ENCODE results near the gene GORASP1.

GORASP1 gene

DNA sequence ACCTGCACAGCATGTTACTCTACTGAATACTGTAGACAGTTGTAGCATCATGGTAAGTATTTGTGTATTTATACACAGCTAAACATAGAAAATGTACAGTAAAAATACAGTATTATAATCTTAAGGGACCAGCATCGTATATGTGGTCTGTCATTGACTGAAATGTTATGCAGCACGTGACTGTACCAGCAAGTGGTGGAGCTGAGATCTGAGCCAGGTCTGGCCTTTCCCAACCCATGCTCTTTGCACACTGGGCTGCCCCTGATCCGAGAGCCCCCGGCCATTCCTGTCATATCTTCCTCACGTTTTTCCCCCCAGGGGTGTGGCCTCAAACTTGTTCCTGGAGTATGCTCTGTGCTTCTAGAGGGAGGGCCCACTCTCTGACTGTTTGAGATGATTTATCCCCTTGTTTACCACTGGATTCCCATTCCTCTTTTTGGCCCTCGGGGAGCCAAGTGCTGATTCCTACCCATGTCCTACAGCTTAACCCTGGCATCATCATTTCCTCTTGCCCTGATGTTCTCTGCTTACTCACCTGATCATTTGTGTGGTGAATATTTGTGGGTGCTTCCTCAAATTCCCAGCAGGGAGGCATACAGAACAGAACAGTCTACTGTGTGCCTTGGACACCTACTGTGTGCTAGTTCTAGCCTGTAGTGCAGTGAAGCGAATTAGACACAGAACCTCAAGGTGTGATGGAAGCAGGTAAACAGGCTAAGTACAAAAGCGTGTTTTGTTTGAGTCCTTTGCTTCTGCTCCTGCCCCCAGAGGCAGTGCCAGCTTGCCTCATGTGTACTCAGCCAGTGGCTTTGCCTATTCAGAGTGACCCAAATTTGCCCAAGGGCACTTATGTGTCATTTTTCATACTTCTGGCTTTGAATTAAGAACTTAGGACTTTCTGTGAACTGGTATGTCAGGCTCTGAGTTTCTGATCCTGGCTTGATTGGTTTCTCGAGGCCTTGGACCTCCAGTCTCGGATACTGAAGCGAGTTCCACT is 25.0 kb upstream of the GORASP1 start:
- Histone ChIP-seq H3K4me2 (ENCODE audit: low read length, poor library complexity, severe bottlenecking) (no peak overlapping the region), H3K79me1 (replicated peaks; ENCODE audit: low read length, poor library complexity, severe bottlenecking) (peaks cover 2% of the 10 kb centered on the region), H3K9me3 (ENCODE audit: control insufficient read depth, low read length) (no peaks in the 10 kb centered on the region), H4K91ac (ENCODE audit: low read length) (no peak overlapping the region), H2BK5ac (ENCODE audit: low read depth, low read length, poor library complexity, severe bottlenecking) (no peak overlapping the region), H2AFZ (ENCODE audit: low read depth, low read length) (no peak overlapping the region), H3K27ac (ENCODE audit: low read length, poor library complexity, severe bottlenecking) (no peak overlapping the region), H2BK120ac (ENCODE audit: low read depth, low read length) (no peak overlapping the region), H3K23ac (ENCODE audit: low read length in 2 of 2) (no peak overlapping the region), H3K36me3 (ENCODE audit: control insufficient read depth in 1 of 2, insufficient read depth in 2 of 2, low read depth in 1 of 2, low read length in 2 of 2) (peaks cover 25 to 44% of the 10 kb centered on the region in 2 experiments), H3K4me3 (ENCODE audit: insufficient read depth in 1 of 2, low read depth in 1 of 2, low read length in 2 of 2) (no peak overlapping the region), H3K4me1 (ENCODE audit: control insufficient read depth, insufficient read depth, low read depth, low read length) (peaks cover 2% of the 10 kb centered on the region), H2BK12ac (ENCODE audit: low read length in 2 of 2) (no peak overlapping the region), H2AK5ac (ENCODE audit: low read length, severe bottlenecking) (no peak overlapping the region), H3K18ac (ENCODE audit: low read depth in 1 of 2, low read length in 2 of 2) (no peak overlapping the region), H3K9ac (ENCODE audit: low read length) (no peak overlapping the region), H3K27me3 (ENCODE audit: control insufficient read depth in 1 of 2, insufficient read depth in 1 of 2, low read length in 2 of 2) (no peaks in the 10 kb centered on the region), H3K4ac (ENCODE audit: low read depth in 1 of 2, low read length in 2 of 2) (no peak overlapping the region), H2BK15ac (ENCODE audit: low read depth, poor library complexity, severe bottlenecking) (no peak overlapping the region), H4K8ac (ENCODE audit: low read length) (no peak overlapping the region), H3K14ac (ENCODE audit: low read length in 2 of 2) (no peak overlapping the region)
- 91% methylated on average over 10 of the region's 11 CpGs for WGBS
- no peak for DNase-seq

DNA sequence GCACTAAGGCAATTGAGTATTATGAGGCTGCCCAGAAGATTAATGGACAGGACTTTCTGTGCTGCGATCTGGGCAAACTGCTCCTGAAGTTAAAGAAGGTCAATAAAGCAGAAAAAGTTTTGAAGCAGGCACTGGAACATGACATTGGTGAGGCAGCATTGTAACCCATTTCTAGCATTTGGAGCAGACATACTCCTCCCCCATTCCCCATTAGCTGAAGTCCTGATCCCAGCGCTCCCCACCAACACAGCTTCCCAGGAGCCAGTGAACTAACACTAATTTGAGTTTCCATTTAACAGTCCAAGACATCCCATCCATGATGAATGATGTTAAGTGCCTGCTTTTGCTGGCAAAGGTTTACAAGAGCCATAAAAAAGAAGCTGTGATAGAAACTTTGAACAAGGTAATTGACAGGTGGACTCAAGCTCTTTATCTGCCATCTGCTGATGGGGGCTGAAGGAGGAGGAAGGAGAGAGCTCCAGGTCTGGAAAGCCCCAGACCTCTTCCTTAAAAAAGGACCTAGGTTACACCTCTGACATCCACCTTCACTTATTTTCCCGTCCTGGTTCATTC is 23.4 kb upstream of the GORASP1 start:
- H2AK5ac ChIP-seq (ENCODE audit: low read length, severe bottlenecking) = no peak overlapping the region
- H3K9me3 ChIP-seq (ENCODE audit: control insufficient read depth, low read length) = no peaks in the 10 kb centered on the region
- H3K23ac ChIP-seq (ENCODE audit: low read length in 2 of 2) = no peak overlapping the region
- H4K8ac ChIP-seq (ENCODE audit: low read length) = no peak overlapping the region
- H3K4me3 ChIP-seq (ENCODE audit: insufficient read depth in 1 of 2, low read depth in 1 of 2, low read length in 2 of 2) = no peak overlapping the region
- H3K4ac ChIP-seq (ENCODE audit: low read depth in 1 of 2, low read length in 2 of 2) = no peak overlapping the region
- 76% methylated on average over 3 of the region's 3 CpGs for WGBS
- H2BK15ac ChIP-seq (ENCODE audit: low read depth, poor library complexity, severe bottlenecking) = no peak overlapping the region
- no peak overlapping the region for H4K91ac ChIP-seq (ENCODE audit: low read length)
- H2BK120ac ChIP-seq (ENCODE audit: low read depth, low read length) = no peak overlapping the region
- no peak overlapping the region for H3K4me2 ChIP-seq (ENCODE audit: low read length, poor library complexity, severe bottlenecking)
- no peak overlapping the region for H3K9ac ChIP-seq (ENCODE audit: low read length)
- no peak overlapping the region for H3K18ac ChIP-seq (ENCODE audit: low read depth in 1 of 2, low read length in 2 of 2)
- H3K4me1 ChIP-seq (ENCODE audit: control insufficient read depth, insufficient read depth, low read depth, low read length) = peaks cover 9% of the 10 kb centered on the region
- no peak overlapping the region for H2AFZ ChIP-seq (ENCODE audit: low read depth, low read length)
- H3K27me3 ChIP-seq (ENCODE audit: control insufficient read depth in 1 of 2, insufficient read depth in 1 of 2, low read length in 2 of 2) = no peaks in the 10 kb centered on the region
- no peaks in the 10 kb centered on the region for H3K79me1 ChIP-seq (replicated peaks; ENCODE audit: low read length, poor library complexity, severe bottlenecking)
- no peak for DNase-seq
- H3K14ac ChIP-seq (ENCODE audit: low read length in 2 of 2) = no peak overlapping the region
- no peak overlapping the region for H3K27ac ChIP-seq (ENCODE audit: low read length, poor library complexity, severe bottlenecking)
- H2BK12ac ChIP-seq (ENCODE audit: low read length in 2 of 2) = no peak overlapping the region
- H3K36me3 ChIP-seq (ENCODE audit: control insufficient read depth in 1 of 2, insufficient read depth in 2 of 2, low read depth in 1 of 2, low read length in 2 of 2) = peaks cover 16 to 37% of the 10 kb centered on the region in 2 experiments
- H2BK5ac ChIP-seq (ENCODE audit: low read depth, low read length, poor library complexity, severe bottlenecking) = no peak overlapping the region

DNA sequence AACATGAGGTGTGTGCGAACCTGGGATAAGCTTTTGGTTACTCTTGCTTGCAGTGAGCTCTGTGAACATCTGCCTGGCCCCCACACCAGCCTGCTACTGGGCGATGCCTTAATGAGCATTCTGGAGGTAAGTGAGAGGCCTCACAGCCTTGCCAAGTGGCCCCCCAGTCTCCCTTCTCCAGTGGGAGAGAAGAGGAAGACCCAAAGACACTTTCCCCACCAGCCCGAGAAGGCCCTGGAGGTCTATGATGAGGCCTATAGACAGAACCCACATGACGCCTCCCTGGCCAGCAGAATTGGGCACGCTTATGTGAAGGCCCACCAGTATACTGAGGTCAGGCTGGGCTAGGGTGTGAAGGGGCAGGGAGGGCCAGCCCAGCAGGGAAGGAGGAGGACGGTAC is 22.6 kb upstream of the GORASP1 start:
- DNase-seq = no peak
- H3K4me2 ChIP-seq (ENCODE audit: low read length, poor library complexity, severe bottlenecking) = no peak overlapping the region
- no peak overlapping the region for H4K91ac ChIP-seq (ENCODE audit: low read length)
- no peak overlapping the region for H2BK120ac ChIP-seq (ENCODE audit: low read depth, low read length)
- H2BK12ac ChIP-seq (ENCODE audit: low read length in 2 of 2) = no peak overlapping the region
- 96% methylated on average over 6 of the region's 6 CpGs for WGBS
- H3K79me1 ChIP-seq (replicated peaks; ENCODE audit: low read length, poor library complexity, severe bottlenecking) = no peaks in the 10 kb centered on the region
- no peaks in the 10 kb centered on the region for H3K27me3 ChIP-seq (ENCODE audit: control insufficient read depth in 1 of 2, insufficient read depth in 1 of 2, low read length in 2 of 2)
- H3K4me3 ChIP-seq (ENCODE audit: insufficient read depth in 1 of 2, low read depth in 1 of 2, low read length in 2 of 2) = no peak overlapping the region
- H3K9me3 ChIP-seq (ENCODE audit: control insufficient read depth, low read length) = no peaks in the 10 kb centered on the region
- H3K27ac ChIP-seq (ENCODE audit: low read length, poor library complexity, severe bottlenecking) = no peak overlapping the region
- no peak overlapping the region for H2BK5ac ChIP-seq (ENCODE audit: low read depth, low read length, poor library complexity, severe bottlenecking)
- no peak overlapping the region for H4K8ac ChIP-seq (ENCODE audit: low read length)
- no peak overlapping the region for H3K9ac ChIP-seq (ENCODE audit: low read length)
- peaks cover 12 to 33% of the 10 kb centered on the region in 2 experiments for H3K36me3 ChIP-seq (ENCODE audit: control insufficient read depth in 1 of 2, insufficient read depth in 2 of 2, low read depth in 1 of 2, low read length in 2 of 2)
- no peak overlapping the region for H2AK5ac ChIP-seq (ENCODE audit: low read length, severe bottlenecking)
- H3K18ac ChIP-seq (ENCODE audit: low read depth in 1 of 2, low read length in 2 of 2) = no peak overlapping the region
- H3K14ac ChIP-seq (ENCODE audit: low read length in 2 of 2) = no peak overlapping the region
- H3K4me1 ChIP-seq (ENCODE audit: control insufficient read depth, insufficient read depth, low read depth, low read length) = peaks cover 15% of the 10 kb centered on the region
- no peak overlapping the region for H3K23ac ChIP-seq (ENCODE audit: low read length in 2 of 2)
- H2AFZ ChIP-seq (ENCODE audit: low read depth, low read length) = no peak overlapping the region
- no peak overlapping the region for H2BK15ac ChIP-seq (ENCODE audit: low read depth, poor library complexity, severe bottlenecking)
- no peak overlapping the region for H3K4ac ChIP-seq (ENCODE audit: low read depth in 1 of 2, low read length in 2 of 2)

DNA sequence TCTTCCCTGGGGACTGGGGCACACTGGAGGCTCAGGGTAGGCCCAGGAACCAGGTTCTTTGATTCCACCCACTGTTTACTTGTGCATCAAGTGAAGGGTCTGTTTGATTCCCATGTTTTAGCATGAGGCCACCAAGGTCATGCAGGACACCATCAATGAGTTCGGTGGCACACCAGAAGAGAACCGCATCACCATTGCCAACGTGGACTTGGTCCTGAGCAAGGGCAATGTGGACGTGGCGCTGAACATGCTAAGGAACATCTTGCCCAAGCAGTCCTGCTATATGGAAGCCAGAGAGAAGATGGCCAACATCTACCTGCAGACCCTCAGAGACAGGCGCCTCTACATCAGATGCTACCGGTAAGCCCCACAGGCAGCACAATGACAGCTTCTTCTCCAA is 21.5 kb upstream of the GORASP1 start:
- H3K79me1 ChIP-seq (replicated peaks; ENCODE audit: low read length, poor library complexity, severe bottlenecking) = no peaks in the 10 kb centered on the region
- peaks cover 4 to 25% of the 10 kb centered on the region in 2 experiments for H3K36me3 ChIP-seq (ENCODE audit: control insufficient read depth in 1 of 2, insufficient read depth in 2 of 2, low read depth in 1 of 2, low read length in 2 of 2)
- H3K27ac ChIP-seq (ENCODE audit: low read length, poor library complexity, severe bottlenecking) = no peak overlapping the region
- no peak overlapping the region for H3K23ac ChIP-seq (ENCODE audit: low read length in 2 of 2)
- H2BK12ac ChIP-seq (ENCODE audit: low read length in 2 of 2) = no peak overlapping the region
- H3K4me1 ChIP-seq (ENCODE audit: control insufficient read depth, insufficient read depth, low read depth, low read length) = peaks cover 15% of the 10 kb centered on the region
- no peak for DNase-seq
- H4K8ac ChIP-seq (ENCODE audit: low read length) = no peak overlapping the region
- no peak overlapping the region for H4K91ac ChIP-seq (ENCODE audit: low read length)
- H3K4me2 ChIP-seq (ENCODE audit: low read length, poor library complexity, severe bottlenecking) = no peak overlapping the region
- no peak overlapping the region for H3K18ac ChIP-seq (ENCODE audit: low read depth in 1 of 2, low read length in 2 of 2)
- H2BK5ac ChIP-seq (ENCODE audit: low read depth, low read length, poor library complexity, severe bottlenecking) = no peak overlapping the region
- H3K9ac ChIP-seq (ENCODE audit: low read length) = no peak overlapping the region
- no peak overlapping the region for H2BK15ac ChIP-seq (ENCODE audit: low read depth, poor library complexity, severe bottlenecking)
- no peaks in the 10 kb centered on the region for H3K27me3 ChIP-seq (ENCODE audit: control insufficient read depth in 1 of 2, insufficient read depth in 1 of 2, low read length in 2 of 2)
- no peak overlapping the region for H3K4ac ChIP-seq (ENCODE audit: low read depth in 1 of 2, low read length in 2 of 2)
- H3K4me3 ChIP-seq (ENCODE audit: insufficient read depth in 1 of 2, low read depth in 1 of 2, low read length in 2 of 2) = no peak overlapping the region
- no peak overlapping the region for H3K14ac ChIP-seq (ENCODE audit: low read length in 2 of 2)
- H3K9me3 ChIP-seq (ENCODE audit: control insufficient read depth, low read length) = no peaks in the 10 kb centered on the region
- no peak overlapping the region for H2AFZ ChIP-seq (ENCODE audit: low read depth, low read length)
- H2BK120ac ChIP-seq (ENCODE audit: low read depth, low read length) = no peak overlapping the region
- WGBS = 95% methylated on average over 7 of the region's 7 CpGs
- H2AK5ac ChIP-seq (ENCODE audit: low read length, severe bottlenecking) = no peak overlapping the region
